GM12891 (cell line): ENCODE measurements around the gene NEDD4.

Experiments used
- DNase-seq: peaks from one replicate; pipeline ENCODE4 v3.0.0; 2011; ENCODE audit warnings: low spot score; ENCODE audit not compliant: insufficient read length
- FAIRE-seq: peaks from 2 replicates; lab custom pipeline; 2011; peaks lifted over from hg19 to GRCh38; lab: Jason Lieb, UNC
- PAX5 ChIP-seq: IDR thresholded peaks from 2 replicates; pipeline ENCODE4 v1.6.1; 2011; ENCODE audit warnings: low read length, moderate library complexity, mild to moderate bottlenecking; ENCODE audit not compliant: insufficient read depth, severe bottlenecking
- POLR2A ChIP-seq: IDR thresholded peaks from 2 replicates; pipeline ENCODE4 v1.6.1; 2011; ENCODE audit warnings: low read depth, low read length, control low read depth
- POLR2AphosphoS5 ChIP-seq: IDR thresholded peaks from 2 replicates; pipeline ENCODE4 v1.6.1; 2011; ENCODE audit warnings: low read depth, low read length, control low read depth
- POU2F2 ChIP-seq: IDR thresholded peaks from 2 replicates; pipeline ENCODE4 v1.6.1; 2011; ENCODE audit warnings: low read depth, mild to moderate bottlenecking, control low read depth, low read length, moderate library complexity
- SPI1 ChIP-seq: IDR thresholded peaks from 2 replicates; pipeline ENCODE4 v1.6.1; 2011; ENCODE audit warnings: low read depth, low read length, control low read depth
- TAF1 ChIP-seq: IDR thresholded peaks from 2 replicates; pipeline ENCODE4 v1.6.1; 2011; ENCODE audit warnings: low read depth, low read length, control low read depth

The NEDD4 gene

GRCh38 chr15:55991802-55992768, 1.3 kb downstream of the NEDD4 start:
- FAIRE-seq (no peak), DNase-seq (no peak)
- TF ChIP-seq POLR2A (no peak), TAF1 (no peak), POLR2AphosphoS5 (no peak), SPI1 (no peak), PAX5 (no peak), POU2F2 (no peak)

DNA sequence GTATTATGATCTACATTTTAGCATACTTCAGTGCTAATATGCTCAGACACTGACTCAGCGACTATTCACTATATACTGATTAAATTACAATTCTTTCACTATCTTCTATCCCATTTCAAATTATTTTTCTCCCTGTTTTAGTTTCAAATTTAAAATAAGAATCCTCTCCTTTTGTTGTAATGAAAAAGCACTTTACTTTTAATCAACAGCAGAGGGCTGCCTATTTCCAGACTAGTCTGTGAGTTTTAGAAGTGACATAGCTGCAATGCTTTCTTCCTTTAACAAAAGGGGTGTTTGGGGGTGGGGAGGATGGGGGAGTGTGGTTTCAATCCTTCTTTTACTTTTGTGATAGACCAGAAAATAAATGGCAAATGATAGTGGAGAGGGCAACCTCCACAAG, 2.4 kb downstream of the NEDD4 start:
- DNase-seq, result no peak
- no peak for FAIRE-seq
- TF ChIP-seq POLR2A, result no peak
- no peak for TF ChIP-seq SPI1
- TF ChIP-seq PAX5, result no peak
- TF ChIP-seq TAF1, result no peak
- TF ChIP-seq POLR2AphosphoS5, result no peak

GRCh38 chr15:55990516-55990915, 2.9 kb downstream of the NEDD4 start:
- TF ChIP-seq TAF1 (no peak), SPI1 (no peak), POLR2A (no peak), PAX5 (no peak), POLR2AphosphoS5 (no peak), POU2F2 (no peak)
- no peak for FAIRE-seq

DNA sequence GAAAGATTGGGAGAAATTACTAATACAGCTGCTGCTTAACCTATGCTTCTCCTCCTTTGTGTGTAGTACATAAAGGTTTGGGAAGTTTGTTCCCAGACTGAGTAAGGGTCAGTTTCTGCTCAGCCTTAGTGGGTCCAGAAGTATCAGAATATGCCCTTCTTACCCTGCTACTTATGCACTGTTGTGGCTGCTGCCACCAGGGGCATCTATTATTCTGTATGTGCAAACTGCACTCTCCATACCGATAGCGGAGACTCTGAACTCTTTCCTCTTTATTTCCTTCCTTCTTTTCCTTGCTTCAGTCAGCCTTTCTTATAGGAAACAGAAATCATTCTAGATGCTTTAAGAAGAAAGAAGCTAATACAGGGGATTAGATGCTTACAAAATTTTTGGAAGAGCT, 4.0 kb downstream of the NEDD4 start:
- FAIRE-seq (no peak), DNase-seq (no peak)
- TF ChIP-seq PAX5 (no peak), POLR2A (no peak), TAF1 (no peak), POLR2AphosphoS5 (no peak), SPI1 (no peak), POU2F2 (no peak)

More at GRCh38 chr15:55990516-55990915, 2.9 kb downstream of the NEDD4 start:
- DNase-seq, result no peak

GRCh38 chr15:55981582-55982249, 11.7 kb downstream of the NEDD4 start:
- DNase-seq, result no peak
- TF ChIP-seq TAF1, result no peak
- TF ChIP-seq POLR2A, result no peak
- TF ChIP-seq PAX5, result no peak
- TF ChIP-seq SPI1, result no peak
- no peak for TF ChIP-seq POU2F2
- no peak for TF ChIP-seq POLR2AphosphoS5
- FAIRE-seq, result no peak

GRCh38 chr15:55980511-55980910, 12.9 kb downstream of the NEDD4 start:
- no peak for DNase-seq
- TF ChIP-seq TAF1 (no peak), POLR2A (no peak), PAX5 (no peak), POU2F2 (no peak), SPI1 (no peak), POLR2AphosphoS5 (no peak)
- FAIRE-seq, result no peak

GRCh38 chr15:55977231-55977630, 16.2 kb downstream of the NEDD4 start:
- DNase-seq (no peak), FAIRE-seq (no peak)
- no peak for TF ChIP-seq POU2F2
- no peak for TF ChIP-seq POLR2A
- TF ChIP-seq PAX5, result no peak
- no peak for TF ChIP-seq TAF1
- TF ChIP-seq SPI1, result no peak
- no peak for TF ChIP-seq POLR2AphosphoS5

GRCh38 chr15:55970286-55970685, 23.1 kb downstream of the NEDD4 start:
- DNase-seq (no peak), FAIRE-seq (no peak)
- TF ChIP-seq POLR2A, result no peak
- no peak for TF ChIP-seq SPI1
- no peak for TF ChIP-seq POU2F2
- no peak for TF ChIP-seq TAF1
- no peak for TF ChIP-seq PAX5
- TF ChIP-seq POLR2AphosphoS5, result no peak

DNA sequence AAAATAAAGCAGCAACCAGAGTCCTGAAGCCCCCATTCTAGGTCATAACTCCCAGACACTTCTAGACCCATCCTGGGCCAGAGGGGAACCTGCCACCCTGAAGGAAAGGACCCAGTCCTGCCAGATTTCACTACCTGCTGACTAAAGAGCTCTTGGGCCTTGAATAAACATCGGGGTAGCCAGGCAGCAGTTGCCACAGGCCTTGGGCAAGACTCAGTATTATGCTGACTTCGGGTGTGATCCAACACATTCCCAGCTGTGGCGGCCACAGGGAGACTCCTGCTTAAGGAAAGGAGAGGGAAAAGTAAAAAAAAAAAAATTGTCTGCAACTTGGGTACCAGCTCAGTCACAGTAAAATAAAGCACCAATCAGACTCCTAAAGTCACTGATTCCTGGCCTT, 23.8 kb downstream of the NEDD4 start:
- no peak for FAIRE-seq
- no peak for DNase-seq
- TF ChIP-seq SPI1 (no peak), POU2F2 (no peak), POLR2A (no peak), TAF1 (no peak), PAX5 (no peak), POLR2AphosphoS5 (no peak)
